HG03354 (cell line): ENCODE measurements around the gene MLXIPL.
"Not testable (repeated sequence)": the region's sequence is repeated elsewhere in the genome, so short reads cannot be mapped to it uniquely, and the experiment has no call there.

Source experiments
- ATAC-seq: cut with Tn5 transposase; IDR thresholded peaks from one replicate; pipeline ENCODE4 v1.9.1; 2021; ENCODE audit warnings: mild to moderate bottlenecking; ENCODE audit not compliant: unreplicated experiment, poor library complexity, severe bottlenecking

The MLXIPL gene, protein sequence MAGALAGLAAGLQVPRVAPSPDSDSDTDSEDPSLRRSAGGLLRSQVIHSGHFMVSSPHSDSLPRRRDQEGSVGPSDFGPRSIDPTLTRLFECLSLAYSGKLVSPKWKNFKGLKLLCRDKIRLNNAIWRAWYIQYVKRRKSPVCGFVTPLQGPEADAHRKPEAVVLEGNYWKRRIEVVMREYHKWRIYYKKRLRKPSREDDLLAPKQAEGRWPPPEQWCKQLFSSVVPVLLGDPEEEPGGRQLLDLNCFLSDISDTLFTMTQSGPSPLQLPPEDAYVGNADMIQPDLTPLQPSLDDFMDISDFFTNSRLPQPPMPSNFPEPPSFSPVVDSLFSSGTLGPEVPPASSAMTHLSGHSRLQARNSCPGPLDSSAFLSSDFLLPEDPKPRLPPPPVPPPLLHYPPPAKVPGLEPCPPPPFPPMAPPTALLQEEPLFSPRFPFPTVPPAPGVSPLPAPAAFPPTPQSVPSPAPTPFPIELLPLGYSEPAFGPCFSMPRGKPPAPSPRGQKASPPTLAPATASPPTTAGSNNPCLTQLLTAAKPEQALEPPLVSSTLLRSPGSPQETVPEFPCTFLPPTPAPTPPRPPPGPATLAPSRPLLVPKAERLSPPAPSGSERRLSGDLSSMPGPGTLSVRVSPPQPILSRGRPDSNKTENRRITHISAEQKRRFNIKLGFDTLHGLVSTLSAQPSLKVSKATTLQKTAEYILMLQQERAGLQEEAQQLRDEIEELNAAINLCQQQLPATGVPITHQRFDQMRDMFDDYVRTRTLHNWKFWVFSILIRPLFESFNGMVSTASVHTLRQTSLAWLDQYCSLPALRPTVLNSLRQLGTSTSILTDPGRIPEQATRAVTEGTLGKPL

DNA sequence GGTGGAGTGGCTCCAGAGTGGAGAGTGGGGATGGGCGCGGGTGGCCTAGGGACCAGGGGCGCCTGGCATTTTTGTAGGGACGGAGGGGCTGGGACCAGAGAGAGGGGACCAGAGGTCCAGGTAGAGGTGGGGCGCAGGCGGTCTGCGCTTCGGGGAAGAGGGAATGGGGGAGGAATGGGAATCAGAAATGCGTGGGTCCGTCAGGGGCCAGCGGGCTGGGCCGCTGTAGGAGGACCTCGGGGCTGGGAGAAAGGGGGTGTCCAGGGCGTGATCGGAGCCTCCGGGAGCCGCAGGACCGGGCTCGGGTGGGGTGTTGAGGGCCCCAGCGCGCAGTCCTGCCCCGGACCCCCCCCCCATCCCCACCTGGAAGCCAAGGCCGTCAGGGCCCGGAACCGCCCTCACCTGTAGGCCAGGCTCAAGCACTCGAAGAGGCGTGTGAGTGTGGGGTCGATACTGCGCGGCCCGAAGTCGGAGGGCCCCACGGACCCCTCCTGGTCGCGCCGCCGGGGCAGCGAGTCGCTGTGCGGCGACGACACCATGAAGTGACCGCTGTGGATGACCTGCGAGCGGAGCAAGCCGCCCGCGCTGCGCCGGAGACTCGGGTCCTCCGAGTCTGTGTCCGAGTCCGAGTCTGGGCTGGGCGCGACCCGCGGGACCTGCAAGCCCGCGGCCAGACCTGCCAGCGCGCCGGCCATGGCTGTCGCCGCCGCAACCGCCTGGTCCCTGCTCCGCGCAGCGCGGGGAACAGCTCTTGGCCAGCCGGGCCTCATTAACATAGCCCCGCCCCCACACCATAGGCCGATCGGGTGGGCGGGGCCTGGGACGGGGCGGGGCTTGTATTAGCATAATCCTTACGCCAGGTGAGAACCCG, at the start of gene MLXIPL:
Gene MLXIPL (minus strand): TSS at position 725 of the 871 bp plus-strand sequence. CDS start 30 bp downstream, at position 695.
- ATAC-seq: peak; percentile 46

DNA sequence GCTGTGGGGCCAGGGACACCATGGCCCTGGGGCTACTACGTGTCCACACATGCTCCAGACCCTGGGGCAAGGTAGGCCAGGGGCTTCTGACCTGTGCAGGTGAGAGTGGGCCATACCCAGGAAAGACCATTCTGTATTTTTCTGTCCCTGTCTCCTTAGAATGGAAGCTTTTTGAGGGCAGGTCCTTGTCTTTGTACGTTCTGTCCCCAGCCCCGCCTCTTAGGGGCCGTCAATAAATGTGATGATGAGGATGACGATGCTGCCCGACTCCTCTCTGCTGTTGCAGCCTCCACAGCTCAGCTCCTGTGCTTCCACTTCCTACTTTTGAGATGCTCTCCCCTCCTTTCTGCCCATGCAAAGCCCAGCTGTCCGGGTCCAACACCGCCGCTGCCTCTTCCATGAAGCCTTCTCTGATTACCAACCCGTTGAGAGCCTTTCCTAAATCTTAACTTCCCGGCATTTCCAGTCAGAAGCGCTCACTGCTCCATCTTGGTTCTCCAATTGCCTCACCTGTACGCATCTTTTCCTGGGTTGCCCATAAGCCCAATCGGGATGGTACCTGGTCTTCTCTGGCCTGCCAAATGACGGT, 47.6 kb upstream of the MLXIPL start:
- no peak for ATAC-seq

DNA sequence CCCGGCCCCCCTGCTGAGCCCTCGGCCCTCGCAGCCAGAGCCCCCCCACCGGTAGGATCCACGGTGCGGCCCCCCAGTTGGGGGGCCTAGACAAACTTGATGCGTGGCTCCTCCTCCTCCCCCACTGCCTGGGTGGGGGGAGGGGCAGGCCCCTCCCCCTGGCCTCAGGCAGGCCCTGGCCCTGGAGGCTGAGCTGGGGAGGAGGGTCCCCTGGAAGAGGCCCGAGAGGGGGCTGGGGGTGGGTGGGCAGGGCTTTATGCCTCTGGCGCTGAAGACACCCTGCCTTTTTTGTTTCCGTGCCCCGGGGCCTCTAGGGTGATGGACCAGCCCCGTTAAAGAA, 47.0 kb upstream of the MLXIPL start:
- no peak for ATAC-seq

DNA sequence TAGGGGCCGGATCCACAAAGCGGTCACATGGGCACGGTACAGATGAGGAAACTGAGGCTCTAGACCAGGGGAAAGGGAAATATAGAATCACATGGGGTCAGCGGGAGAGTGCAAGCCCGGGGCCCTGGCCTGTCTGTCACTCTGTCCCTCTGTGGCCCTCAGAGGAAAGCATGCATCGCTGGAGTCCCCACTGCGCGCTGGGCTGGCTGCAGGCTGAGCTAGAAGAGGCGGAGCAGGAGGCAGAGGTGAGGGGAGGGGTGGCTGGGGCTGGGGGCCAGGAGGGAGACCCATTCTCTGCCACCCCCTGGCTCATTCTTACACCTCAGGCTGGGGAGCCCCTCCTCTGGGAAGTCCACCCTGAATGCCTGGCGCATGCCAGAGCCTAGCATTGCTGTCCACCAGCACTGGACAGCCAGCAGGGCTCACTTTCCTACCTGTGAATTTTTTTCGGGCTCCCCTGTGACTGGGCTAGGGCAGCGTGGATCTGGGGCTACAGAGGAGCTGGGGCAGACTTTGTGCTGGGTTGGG, 45.6 kb upstream of the MLXIPL start:
- ATAC-seq: no peak

DNA sequence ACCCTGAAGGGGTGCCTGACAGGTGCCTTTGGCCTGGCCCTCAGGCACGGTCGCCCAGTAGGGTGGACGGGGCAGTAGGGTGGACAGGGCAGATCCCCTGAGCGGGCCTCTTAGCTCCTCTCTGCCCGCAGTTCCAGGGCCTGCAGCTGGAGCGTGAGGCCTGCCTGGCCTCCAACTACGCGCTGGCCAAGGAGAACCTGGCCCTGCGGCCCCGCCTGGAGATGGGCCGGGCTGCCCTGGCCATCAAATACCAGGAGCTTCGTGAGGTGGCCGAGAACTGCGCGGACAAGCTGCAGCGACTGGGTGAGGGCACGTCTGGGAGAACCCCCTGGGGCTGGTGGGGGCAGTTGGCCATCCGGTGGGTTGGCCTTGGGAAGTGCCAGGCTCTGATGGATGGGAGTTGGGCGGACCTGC, 45.0 kb upstream of the MLXIPL start:
- no peak for ATAC-seq

DNA sequence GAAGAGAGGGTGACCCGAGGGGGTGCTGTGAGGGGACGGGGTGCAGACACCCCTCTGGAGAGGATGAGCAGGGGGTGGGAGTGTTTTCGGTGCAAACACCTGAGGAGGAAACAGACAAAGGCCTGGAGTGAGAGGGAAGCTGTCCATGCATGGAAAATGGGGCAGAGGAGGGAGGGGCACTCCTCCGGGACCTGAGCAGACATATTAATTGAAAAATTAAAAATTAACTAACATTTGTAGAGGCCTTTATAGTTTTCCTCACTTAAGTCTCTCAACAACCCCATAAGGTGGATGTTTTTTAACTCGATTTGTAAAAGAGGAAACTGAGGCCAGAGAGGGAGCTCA, 44.5 kb upstream of the MLXIPL start:
- ATAC-seq: no peak

DNA sequence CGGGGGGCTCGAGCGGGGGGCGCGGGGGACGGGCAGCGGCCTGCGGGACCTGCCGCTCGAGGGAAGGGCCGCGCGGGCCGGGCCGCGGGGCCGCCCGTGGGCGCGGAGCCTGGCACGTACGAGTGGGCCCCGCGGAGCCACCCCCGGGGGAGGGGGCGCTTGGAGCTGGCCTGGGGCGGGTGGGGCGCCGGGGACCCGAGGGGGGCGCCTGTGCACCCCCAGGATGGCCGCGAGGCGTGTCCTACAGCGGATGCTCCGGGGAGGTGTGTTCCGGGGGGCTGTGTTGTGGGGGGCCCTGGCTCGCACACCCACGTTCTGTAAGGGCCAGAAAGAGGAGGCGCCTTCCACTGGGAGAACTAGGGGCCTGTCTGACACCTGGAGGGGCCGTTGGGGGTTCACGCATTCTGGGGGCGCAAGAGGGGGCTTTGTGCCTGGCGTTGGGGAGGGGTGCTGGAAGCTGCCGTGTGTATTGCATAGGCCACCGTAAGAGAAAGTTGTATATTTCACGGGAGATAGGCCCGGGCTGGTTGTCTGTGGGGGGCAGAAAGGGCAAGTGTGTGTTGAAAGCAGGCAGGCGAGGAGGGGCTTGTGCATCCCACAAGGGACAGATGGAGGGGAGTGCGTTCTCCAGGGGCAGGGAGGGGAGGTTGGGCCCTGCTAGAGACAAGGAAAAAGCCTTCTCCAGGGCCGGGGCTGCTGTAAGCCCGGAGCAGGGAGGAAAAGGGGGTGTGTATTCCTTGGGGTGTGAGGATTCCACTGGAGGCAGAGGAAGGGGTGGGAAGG, 44.0 kb upstream of the MLXIPL start:
- ATAC-seq: peak; percentile 8

DNA sequence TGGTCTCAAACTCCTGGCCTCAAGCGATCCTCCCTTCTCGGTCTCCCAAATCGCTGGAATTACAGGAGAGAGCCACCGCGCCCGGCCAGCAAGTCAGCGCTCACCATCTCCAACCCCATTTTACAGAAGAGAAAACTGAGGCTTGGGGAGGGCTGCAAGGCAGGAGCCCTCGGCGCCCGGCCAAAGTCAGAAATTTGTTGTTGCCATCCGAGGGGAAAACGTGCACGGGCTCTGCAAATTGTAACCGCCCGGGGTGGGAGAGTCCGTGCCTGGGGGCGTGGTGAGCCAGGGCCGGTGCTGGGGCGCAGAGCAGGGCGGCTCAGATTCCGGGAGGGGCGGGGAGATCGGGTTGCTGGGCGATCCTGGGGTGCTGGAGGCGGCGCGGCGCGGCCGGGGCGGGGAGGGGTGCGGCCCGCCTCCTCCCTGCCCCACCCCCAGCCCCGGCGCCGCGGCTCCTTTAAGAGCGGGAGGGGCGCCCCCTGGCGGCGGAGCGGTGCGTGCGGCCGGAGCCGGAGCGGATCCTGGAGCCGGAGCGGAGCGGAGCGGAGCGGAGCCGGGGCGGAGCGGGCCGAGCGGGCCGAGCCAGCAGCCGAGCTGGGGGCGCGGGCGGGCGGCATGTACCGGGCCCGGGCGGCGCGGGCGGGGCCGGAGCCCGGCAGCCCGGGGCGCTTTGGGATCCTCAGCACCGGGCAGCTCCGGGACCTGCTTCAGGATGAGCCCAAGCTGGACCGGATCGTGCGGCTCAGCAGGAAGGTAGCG, 43.2 kb upstream of the MLXIPL start, which contains the start of gene VPS37D:
Gene VPS37D (plus strand): TSS at position 488 of the 759 bp plus-strand sequence. CDS start 128 bp downstream, at position 616.
- peak; percentile 94 for ATAC-seq

DNA sequence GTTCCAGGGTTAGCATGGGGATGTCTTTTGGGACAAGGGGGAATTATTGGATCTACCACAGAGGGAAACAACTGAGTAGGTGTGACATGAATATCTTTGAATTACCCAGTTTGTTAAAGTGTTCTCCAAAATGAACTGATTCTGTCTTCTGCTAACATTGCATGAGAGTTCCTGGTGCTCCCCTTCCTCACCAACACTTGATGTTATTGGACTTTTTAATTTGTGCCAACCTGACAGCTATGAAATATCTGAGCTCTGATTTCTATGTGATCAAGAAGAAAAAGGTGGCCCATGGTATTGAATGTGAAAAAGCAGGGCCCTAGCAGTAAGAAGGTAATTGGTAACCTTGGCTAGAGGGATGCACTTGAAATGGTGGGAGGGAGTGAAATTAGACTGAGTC, 38.7 kb upstream of the MLXIPL start:
- no peak for ATAC-seq

DNA sequence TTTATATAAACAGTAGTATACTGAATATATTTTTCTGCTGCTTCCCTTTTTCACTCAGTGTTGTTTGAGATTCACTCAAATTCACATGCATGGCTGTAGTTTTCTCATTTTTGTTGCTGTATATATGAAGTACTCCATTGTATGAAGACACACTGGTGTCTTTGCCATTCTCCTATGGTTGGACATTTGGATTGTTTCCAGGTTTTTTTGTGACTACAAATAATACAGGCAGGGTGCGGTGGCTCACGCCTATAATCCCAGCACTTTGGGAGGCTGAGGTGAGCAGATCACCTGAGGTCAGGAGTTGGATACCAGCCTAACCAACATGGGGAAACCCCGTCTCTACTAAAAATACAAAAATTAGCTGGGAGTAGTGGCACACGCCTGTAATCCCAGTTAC, 36.3 kb upstream of the MLXIPL start:
- not testable (repeated sequence) for ATAC-seq

DNA sequence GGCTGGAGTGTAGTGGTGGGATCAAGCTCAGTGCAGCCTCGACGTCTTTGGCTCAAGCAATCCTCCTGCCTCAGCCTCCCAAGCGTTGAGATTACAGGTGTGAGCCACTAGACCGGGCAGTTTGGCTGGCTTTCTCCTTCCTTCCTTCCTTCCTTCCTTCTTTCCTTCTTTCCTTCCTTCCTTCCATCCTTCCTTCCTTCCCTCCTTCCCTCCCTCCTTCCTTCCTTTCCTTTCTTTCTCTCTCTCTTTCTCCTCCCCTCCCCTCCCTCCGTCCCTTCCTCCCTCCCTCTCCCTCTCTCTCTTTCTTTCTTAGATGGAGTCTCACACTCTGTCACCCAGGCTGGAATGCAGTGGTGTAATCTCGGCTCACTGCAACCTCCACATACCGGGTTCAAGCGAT, 35.7 kb upstream of the MLXIPL start:
- ATAC-seq: no peak

DNA sequence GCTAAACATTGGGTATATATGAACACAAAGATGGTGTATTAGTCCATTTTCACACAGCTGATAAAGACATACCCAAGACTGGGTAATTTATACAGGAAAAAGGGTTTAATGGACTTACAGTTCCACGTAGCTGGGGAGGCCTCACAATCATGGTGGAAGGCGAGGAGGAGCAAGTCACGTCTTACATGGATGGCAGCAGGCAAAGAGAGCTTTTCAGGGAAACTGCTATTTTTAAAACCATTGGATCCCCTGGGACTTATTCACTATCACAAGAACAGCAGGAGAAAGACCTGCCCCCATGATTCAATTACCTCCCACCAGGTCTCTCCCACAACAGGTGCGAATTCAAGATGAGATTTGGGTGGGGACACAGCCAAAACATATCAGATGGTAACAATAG, 31.0 kb upstream of the MLXIPL start:
- not testable (repeated sequence) for ATAC-seq

DNA sequence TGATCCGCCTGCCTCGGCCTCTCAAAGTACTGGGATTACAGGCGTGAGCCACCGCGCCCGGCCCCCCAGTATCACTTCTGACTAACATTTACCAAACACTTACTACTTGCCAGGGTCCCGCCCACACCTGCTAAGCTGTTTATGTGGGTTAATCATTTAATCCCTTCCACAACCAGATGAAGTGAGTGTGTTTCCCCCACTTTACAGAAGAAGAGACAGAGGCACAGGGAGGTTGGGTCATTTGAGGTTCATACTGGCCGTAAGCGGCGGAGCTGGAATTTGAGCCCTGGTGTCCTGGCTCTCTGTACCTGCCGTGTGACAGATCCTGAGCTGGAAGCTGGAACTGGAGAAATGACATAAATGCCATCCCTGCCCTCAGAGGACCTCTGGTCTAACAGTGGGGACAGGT, 28.2 kb upstream of the MLXIPL start:
- ATAC-seq: no peak

DNA sequence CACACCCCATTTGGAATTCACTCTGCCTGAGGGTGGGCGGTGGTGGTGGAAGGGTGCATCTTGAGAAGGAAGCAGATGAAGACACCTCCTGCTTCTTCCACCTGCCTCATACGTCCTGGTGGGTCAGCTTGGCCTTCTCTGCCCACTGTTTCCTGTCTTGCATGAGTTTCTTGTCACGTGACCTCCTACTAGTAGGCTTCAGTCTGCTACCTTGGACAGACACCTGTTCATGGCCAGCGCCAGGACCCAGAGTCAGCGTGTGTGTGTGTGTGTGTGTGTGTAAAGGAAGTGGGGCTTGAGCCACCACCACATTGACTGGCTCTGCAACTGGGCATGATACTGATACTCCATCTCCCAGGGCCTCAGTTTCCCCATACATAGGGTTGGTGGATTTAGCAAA, 26.2 kb upstream of the MLXIPL start:
- ATAC-seq: no peak

DNA sequence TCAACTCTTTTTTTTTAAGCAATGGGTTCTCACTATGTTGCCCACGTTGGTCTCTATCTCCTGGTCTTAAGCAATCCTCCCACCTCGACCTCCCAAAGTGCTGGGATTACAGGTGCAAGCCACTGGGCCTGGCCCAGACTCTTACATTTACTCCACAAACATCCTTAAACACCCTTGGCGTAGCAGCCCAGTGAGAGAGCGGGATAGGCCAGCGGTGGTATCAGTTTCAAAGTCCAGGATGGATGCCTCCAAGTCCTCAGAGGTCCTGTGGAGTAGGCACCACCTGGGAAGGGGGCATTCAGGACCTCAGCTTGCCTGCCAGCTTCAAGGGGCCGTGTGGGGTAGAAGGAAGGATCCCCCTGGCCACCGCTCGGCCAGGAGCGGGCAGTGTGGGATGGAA, 25.3 kb upstream of the MLXIPL start:
- ATAC-seq: no peak

DNA sequence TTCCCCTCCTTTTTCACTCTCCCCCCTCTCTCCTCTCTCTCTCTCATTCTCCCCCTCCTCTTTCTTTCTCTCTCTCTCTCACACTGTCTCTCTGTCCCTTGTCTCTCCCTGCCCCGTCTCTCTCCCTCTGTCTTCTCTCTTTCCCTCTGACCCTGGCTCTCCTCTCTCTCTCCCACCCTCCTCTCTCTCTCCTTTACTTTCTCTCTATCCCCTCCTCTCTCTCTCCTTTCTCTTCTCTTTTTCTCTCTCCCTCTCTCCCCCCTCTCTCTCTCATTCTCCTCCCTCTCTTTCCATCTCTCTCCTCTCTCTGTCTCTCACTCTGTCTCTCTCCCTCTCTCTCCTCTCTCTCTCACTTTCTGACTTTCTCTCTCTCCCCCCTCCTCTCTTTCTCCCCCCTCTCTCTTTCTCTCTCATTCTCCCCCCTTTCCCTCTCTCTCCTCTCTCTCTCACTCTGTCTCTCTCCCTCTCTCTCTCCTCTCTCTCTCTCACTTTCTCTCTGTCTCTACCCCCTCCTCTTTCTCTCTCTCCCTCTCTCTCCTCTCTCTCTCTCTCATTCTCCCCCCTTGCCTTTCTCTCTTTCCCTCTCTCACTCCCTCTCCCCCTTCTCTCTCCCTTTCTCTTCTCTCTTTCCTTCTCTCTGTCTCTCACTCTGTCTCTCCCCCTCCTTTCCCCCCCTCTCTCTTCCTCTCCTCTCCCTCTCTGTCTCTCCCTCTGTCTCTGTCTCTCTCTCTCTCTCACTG, 24.4 kb upstream of the MLXIPL start:
- no peak for ATAC-seq
